ENCODE data around the gene ESR2.

- no peak for TF ChIP-seq HNF4A (conservative IDR thresholded peaks at IDR 0.05)
- TF ChIP-seq, protein P1, sequence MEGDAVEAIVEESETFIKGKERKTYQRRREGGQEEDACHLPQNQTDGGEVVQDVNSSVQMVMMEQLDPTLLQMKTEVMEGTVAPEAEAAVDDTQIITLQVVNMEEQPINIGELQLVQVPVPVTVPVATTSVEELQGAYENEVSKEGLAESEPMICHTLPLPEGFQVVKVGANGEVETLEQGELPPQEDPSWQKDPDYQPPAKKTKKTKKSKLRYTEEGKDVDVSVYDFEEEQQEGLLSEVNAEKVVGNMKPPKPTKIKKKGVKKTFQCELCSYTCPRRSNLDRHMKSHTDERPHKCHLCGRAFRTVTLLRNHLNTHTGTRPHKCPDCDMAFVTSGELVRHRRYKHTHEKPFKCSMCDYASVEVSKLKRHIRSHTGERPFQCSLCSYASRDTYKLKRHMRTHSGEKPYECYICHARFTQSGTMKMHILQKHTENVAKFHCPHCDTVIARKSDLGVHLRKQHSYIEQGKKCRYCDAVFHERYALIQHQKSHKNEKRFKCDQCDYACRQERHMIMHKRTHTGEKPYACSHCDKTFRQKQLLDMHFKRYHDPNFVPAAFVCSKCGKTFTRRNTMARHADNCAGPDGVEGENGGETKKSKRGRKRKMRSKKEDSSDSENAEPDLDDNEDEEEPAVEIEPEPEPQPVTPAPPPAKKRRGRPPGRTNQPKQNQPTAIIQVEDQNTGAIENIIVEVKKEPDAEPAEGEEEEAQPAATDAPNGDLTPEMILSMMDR (IDR thresholded peaks at IDR 0.05; ENCODE audit: low read depth, low read length, missing input control): no peak
- no peak for TF ChIP-seq YY1 (IDR thresholded peaks at IDR 0.05)
- no peak for TF ChIP-seq RAD21 (IDR thresholded peaks at IDR 0.05)
- no peak for TF ChIP-seq GABPA (IDR thresholded peaks at IDR 0.05 in 1 of 2, conservative IDR thresholded peaks at IDR 0.05 in 1 of 2)
- no peak for TF ChIP-seq FOXA1 (IDR thresholded peaks at IDR 0.05)
- TF ChIP-seq, protein P2, sequence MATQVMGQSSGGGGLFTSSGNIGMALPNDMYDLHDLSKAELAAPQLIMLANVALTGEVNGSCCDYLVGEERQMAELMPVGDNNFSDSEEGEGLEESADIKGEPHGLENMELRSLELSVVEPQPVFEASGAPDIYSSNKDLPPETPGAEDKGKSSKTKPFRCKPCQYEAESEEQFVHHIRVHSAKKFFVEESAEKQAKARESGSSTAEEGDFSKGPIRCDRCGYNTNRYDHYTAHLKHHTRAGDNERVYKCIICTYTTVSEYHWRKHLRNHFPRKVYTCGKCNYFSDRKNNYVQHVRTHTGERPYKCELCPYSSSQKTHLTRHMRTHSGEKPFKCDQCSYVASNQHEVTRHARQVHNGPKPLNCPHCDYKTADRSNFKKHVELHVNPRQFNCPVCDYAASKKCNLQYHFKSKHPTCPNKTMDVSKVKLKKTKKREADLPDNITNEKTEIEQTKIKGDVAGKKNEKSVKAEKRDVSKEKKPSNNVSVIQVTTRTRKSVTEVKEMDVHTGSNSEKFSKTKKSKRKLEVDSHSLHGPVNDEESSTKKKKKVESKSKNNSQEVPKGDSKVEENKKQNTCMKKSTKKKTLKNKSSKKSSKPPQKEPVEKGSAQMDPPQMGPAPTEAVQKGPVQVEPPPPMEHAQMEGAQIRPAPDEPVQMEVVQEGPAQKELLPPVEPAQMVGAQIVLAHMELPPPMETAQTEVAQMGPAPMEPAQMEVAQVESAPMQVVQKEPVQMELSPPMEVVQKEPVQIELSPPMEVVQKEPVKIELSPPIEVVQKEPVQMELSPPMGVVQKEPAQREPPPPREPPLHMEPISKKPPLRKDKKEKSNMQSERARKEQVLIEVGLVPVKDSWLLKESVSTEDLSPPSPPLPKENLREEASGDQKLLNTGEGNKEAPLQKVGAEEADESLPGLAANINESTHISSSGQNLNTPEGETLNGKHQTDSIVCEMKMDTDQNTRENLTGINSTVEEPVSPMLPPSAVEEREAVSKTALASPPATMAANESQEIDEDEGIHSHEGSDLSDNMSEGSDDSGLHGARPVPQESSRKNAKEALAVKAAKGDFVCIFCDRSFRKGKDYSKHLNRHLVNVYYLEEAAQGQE (IDR thresholded peaks at IDR 0.05): no peak
- TF ChIP-seq TAF1 (conservative IDR thresholded peaks at IDR 0.05): no peak
Measured at GRCh38 chr14:64197996-64198395, 96.2 kb downstream of the ESR2 start.

Data from liver (tissue), 3 donors.